K562 (cell line): ENCODE data around the gene C15orf61. TPM values are rescaled to one million over a fixed set of nuclear protein-coding genes. Genes with fewer than 3 reads are reported as not detected.

Experiments
- CHD2 ChIP-seq: IDR thresholded peaks from 2 replicates; pipeline ENCODE4 v1.6.1; 2011; ENCODE audit warnings: low read depth, low read length
- CREB3L1 ChIP-seq: fragments of 450-650 bp; IDR thresholded peaks from 2 replicates; pipeline ENCODE4 v1.6.1; 2014; ENCODE audit warnings: low read depth, mild to moderate bottlenecking, moderate library complexity, borderline replicate concordance
- E2F5 ChIP-seq: sonication (generic); formaldehyde crosslinking; IDR thresholded peaks from 2 replicates; pipeline ENCODE4 v1.8.0; 2022; ENCODE audit warnings: mild to moderate bottlenecking, missing genetic modification reagents
- GMEB1 ChIP-seq: fragments of 250-450 bp; sonication (Bioruptor Pico); IDR thresholded peaks from 2 replicates; pipeline ENCODE4 v1.4.0; 2020; ENCODE audit warnings: mild to moderate bottlenecking
- HDAC1 ChIP-seq, 2 experiments: fragments of 450-650 bp; IDR thresholded peaks; 2 replicates each; pipeline ENCODE4 v1.6.1; 2016 to 2017; ENCODE audit warnings: inconsistent platforms in 1 of 2, mild to moderate bottlenecking in 1 of 2, moderate library complexity in 1 of 2
- NR4A1 ChIP-seq, 2 experiments: fragments of 250-450 bp in 1 of 2; fragments of 450-650 bp in 1 of 2; sonication (Bioruptor Pico) in 1 of 2; IDR thresholded peaks; 2 replicates each; pipeline versions ENCODE4 v1.4.0 to v1.6.1; 2016 to 2020; ENCODE audit warnings: mild to moderate bottlenecking in 2 of 2, missing compliant biosample characterization in 1 of 2, missing genetic modification characterization in 1 of 2, moderate library complexity in 1 of 2
- REST ChIP-seq, 2 experiments: fragments of 450-650 bp; formaldehyde crosslinking in 1 of 2; IDR thresholded peaks; 2 replicates each; pipeline versions ENCODE4 v1.4.0 to v1.6.1; 2014 to 2020; ENCODE audit warnings: mild to moderate bottlenecking in 2 of 2, borderline replicate concordance in 1 of 2, low read depth in 1 of 2
- RFX5 ChIP-seq: IDR thresholded peaks from 2 replicates; pipeline ENCODE4 v1.6.1; 2011; ENCODE audit warnings: low read depth, mild to moderate bottlenecking, improper control_type of control experiment, low read length
- TAF1 ChIP-seq: IDR thresholded peaks from 2 replicates; pipeline ENCODE4 v1.6.1; 2011; ENCODE audit warnings: mild to moderate bottlenecking, low read length, moderate library complexity; ENCODE audit not compliant: insufficient read depth, control insufficient read depth, severe bottlenecking; ENCODE audit errors: extremely low read depth
- TEAD4 ChIP-seq, 2 experiments: sonication (generic) in 1 of 2; formaldehyde crosslinking in 1 of 2; IDR thresholded peaks; 2 replicates each; pipeline versions ENCODE4 v1.6.1 to v1.8.0; 2012 to 2022; ENCODE audit warnings: borderline replicate concordance in 1 of 2, inconsistent platforms in 1 of 2, low read length in 1 of 2, mild to moderate bottlenecking in 1 of 2, missing genetic modification reagents in 1 of 2
- ZNF431 ChIP-seq: sonication (generic); formaldehyde crosslinking; IDR thresholded peaks from 2 replicates; pipeline ENCODE4 v1.8.0; 2022; ENCODE audit warnings: mild to moderate bottlenecking, missing genetic modification reagents
- ZNF707 ChIP-seq: fragments of 250-450 bp; sonication (Bioruptor Pico); conservative IDR thresholded peaks from 2 replicates; pipeline ENCODE4 v1.8.0; 2022; ENCODE audit warnings: inconsistent platforms, mild to moderate bottlenecking, moderate library complexity
- polyA plus RNA-seq, 8 experiments: library from polyadenylated mRNA; depleted of rRNA in 4 of 8; stranded (reverse) in 5 of 8; unstranded in 3 of 8; fragments of >200 nt; fragmentation: Nextera tagmentation in 2 of 8; fragmentation: Illumina TruSeq in 1 of 8; extraction: Ambion mirVana in 2 of 8; extraction: Trizol in 1 of 8; gene quantifications; 2 replicates each; pipeline versions ENCODE4 v1.2.1 to v1.2.3, GENCODE V29; 2011 to 2014; ENCODE audit warnings: inconsistent platforms in 1 of 8, missing spikeins in 1 of 8
- total RNA-seq, 7 experiments: library from RNA; depleted of rRNA in 6 of 7; stranded (reverse); fragments of >200 nt in 6 of 7; fragmentation: Illumina TruSeq in 2 of 7; extraction: Trizol in 2 of 7; gene quantifications; 2 replicates each; pipeline versions ENCODE4 v1.2.1 to v1.2.3, GENCODE V29; 2011 to 2021; ENCODE audit warnings: low replicate concordance in 1 of 7

C15orf61 gene
- total and polyA plus RNA-seq, 9 of the 15 experiments (the other 6 are each of a cell fraction or from before 2014, with no cell fraction given) = 1.6 to 10.5 (median 4.3) TPM

GRCh38 chr15:67521029-67521782 lies at the start of gene C15orf61 (continued):
- TF ChIP-seq REST (IDR thresholded peaks at IDR 0.05; ENCODE audit: borderline replicate concordance) (peak; percentile 45; the same call in 1 of the 2 replicates), REST (CRISPR knock-in tag; IDR thresholded peaks at IDR 0.05; ENCODE audit: low read depth) (peak; percentile 31; the same call in 1 of the 2 replicates), NR4A1 (CRISPR knock-in tag; IDR thresholded peaks at IDR 0.05) (no peak), NR4A1 (tag; IDR thresholded peaks at IDR 0.05) (peak; percentile 80), RFX5 (no peak), ZNF431 (CRISPR knock-in tag) (peak; percentile 81), CREB3L1 (peak; percentile 94), TAF1 (peak; percentile 59), TEAD4 (IDR thresholded peaks at IDR 0.05; ENCODE audit: low read length) (no peak), TEAD4 (CRISPR knock-in tag; IDR thresholded peaks at IDR 0.05; ENCODE audit: borderline replicate concordance) (peak; percentile 87; the same call in 1 of the 2 replicates), GMEB1 (CRISPR knock-in tag) (peak; percentile 63), E2F5 (peak; percentile 86; the same call in 1 of the 2 replicates), CHD2 (peak; percentile 92), ZNF707 (CRISPR knock-in tag) (no peak), HDAC1 (IDR thresholded peaks at IDR 0.05) (peak in 1 of 2 experiments; percentile 91; a peak in 2 of 4 replicates)
